Endodermal cell (in vitro differentiated cells): ENCODE data around the gene EYS. TPM values are rescaled to one million over a fixed set of nuclear protein-coding genes. Genes with fewer than 3 reads are reported as not detected.
"Not testable (repeated sequence)": the region's sequence is repeated elsewhere in the genome, so short reads cannot be mapped to it uniquely, and the experiment has no call there.

Experiments used
- DNase-seq: peaks from one replicate; pipeline ENCODE4 v3.0.0-alpha.2; 2017
- H3K27ac ChIP-seq: 2 replicates; pipeline ENCODE4 v1.5.1; 2013; ENCODE audit warnings: mild to moderate bottlenecking, low read depth, low read length, moderate library complexity
- H3K27me3 ChIP-seq: 2 replicates; pipeline ENCODE4 v1.6.1; 2013; ENCODE audit warnings: mild to moderate bottlenecking, low read length, moderate library complexity; ENCODE audit not compliant: insufficient read depth, control insufficient read depth, poor library complexity, severe bottlenecking
- H3K36me3 ChIP-seq: 2 replicates; pipeline ENCODE4 v1.7.0; 2013; ENCODE audit warnings: mild to moderate bottlenecking, low read length, moderate library complexity; ENCODE audit not compliant: control insufficient read depth, insufficient read depth
- H3K4me1 ChIP-seq: one replicate; pipeline ENCODE4 v1.7.0; 2013; ENCODE audit warnings: low read length; ENCODE audit not compliant: control insufficient read depth, insufficient read depth
- H3K4me3 ChIP-seq: 2 replicates; pipeline ENCODE4 v1.5.1; 2013; ENCODE audit warnings: mild to moderate bottlenecking, low read length, moderate library complexity
- H3K9ac ChIP-seq: 2 replicates; pipeline ENCODE4 v1.6.1; 2013; ENCODE audit warnings: mild to moderate bottlenecking, low read length, moderate library complexity; ENCODE audit not compliant: poor library complexity, severe bottlenecking; ENCODE audit errors: extremely low read depth
- H3K9me3 ChIP-seq: 2 replicates; pipeline ENCODE4 v1.6.1; 2013; ENCODE audit warnings: mild to moderate bottlenecking, low read length, moderate library complexity; ENCODE audit not compliant: control insufficient read depth
- H3K27ac Mint-ChIP-seq: 2 replicates; pipeline ENCODE4 v1.8.0; 2020; ENCODE audit warnings: mixed read lengths
- H3K27me3 Mint-ChIP-seq: 2 replicates; pipeline ENCODE4 v1.8.0; 2021; ENCODE audit warnings: mild to moderate bottlenecking, mixed read lengths; ENCODE audit not compliant: insufficient read depth
- H3K36me3 Mint-ChIP-seq: 2 replicates; pipeline ENCODE4 v1.8.0; 2020; ENCODE audit warnings: low read depth, mixed read lengths
- H3K4me1 Mint-ChIP-seq: 2 replicates; pipeline ENCODE4 v1.8.0; 2020; ENCODE audit warnings: mixed read lengths
- H3K4me3 Mint-ChIP-seq: 2 replicates; pipeline ENCODE4 v1.8.0; 2020; ENCODE audit warnings: mild to moderate bottlenecking, moderate library complexity, mixed read lengths
- H3K9me3 Mint-ChIP-seq: 2 replicates; pipeline ENCODE4 v1.8.0; 2020; ENCODE audit warnings: mild to moderate bottlenecking, mixed read lengths
- CTCF ChIP-seq: fragments of 200-600 bp; sonication (generic); conservative IDR thresholded peaks from 2 replicates; pipeline ENCODE4 v1.5.0; 2021; ENCODE audit warnings: antibody characterized with exemption, mild to moderate bottlenecking
- WGBS, 2 experiments: methylation state at CpG; one replicate each; pipeline versions ENCODE4 v1.1.5 to v1.1.7; 2013; ENCODE audit warnings: missing lambda C conversion rate in 2 of 2, mixed read lengths in 1 of 2; ENCODE audit not compliant: insufficient coverage in 1 of 2, insufficient read length in 1 of 2; 5-methylcytosine and 5-hydroxymethylcytosine counted together
- total RNA-seq, 2 donors: library from RNA; stranded (reverse); fragmentation: NEBNext Ultra II Directional in 1 of 2; extraction: Animal tissue kit (Norgen Biotek cat#: 25700) in 1 of 2; gene quantifications; 2 replicates in 1 of 2; 3 replicates in 1 of 2; pipeline ENCODE4 v1.2.1, GENCODE V29; 2021

The EYS gene
- total RNA-seq, 2 donors from 2014 or later = 0.31 to 0.70 TPM

DNA sequence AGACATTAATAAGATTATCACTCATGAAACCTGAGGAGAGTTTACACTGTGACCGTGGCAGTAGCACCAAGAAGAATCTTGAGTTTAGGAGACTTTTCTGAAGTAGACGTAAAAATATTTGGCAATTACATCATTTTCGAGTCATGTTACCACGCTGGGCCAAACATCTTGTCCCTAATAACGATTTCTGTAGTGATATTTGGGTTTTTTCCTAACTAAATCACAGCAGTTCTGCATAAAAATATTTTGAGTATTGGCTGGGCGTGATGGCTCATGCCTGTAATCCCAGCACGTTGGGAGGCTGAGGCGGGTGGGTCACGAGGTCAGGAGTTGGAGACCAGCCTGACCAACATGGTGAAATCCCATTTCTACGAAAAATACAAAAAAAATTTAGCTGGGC is 1809.1 kb downstream of the EYS start:
- H3K4me3 ChIP-seq = no peak overlapping the region
- no peak overlapping the region for H3K27ac ChIP-seq
- Mint-ChIP-seq H3K4me3 (no peak overlapping the region), H3K27me3 (no peaks in the 10 kb centered on the region), H3K9me3 (no peaks in the 10 kb centered on the region), H3K36me3 (no peaks in the 10 kb centered on the region), H3K4me1 (peaks cover 9% of the 10 kb centered on the region), H3K27ac (no peak overlapping the region)
- DNase-seq = no peak
- no peaks in the 10 kb centered on the region for H3K27me3 ChIP-seq
- WGBS, 2 experiments = 91 to 94% methylated on average over 8 to 10 of the region's 10 CpGs
- no peak for TF ChIP-seq CTCF
- H3K9me3 ChIP-seq = no peaks in the 10 kb centered on the region
- no peak overlapping the region for H3K9ac ChIP-seq
- no peaks in the 10 kb centered on the region for H3K36me3 ChIP-seq
- peaks cover 4% of the 10 kb centered on the region for H3K4me1 ChIP-seq

DNA sequence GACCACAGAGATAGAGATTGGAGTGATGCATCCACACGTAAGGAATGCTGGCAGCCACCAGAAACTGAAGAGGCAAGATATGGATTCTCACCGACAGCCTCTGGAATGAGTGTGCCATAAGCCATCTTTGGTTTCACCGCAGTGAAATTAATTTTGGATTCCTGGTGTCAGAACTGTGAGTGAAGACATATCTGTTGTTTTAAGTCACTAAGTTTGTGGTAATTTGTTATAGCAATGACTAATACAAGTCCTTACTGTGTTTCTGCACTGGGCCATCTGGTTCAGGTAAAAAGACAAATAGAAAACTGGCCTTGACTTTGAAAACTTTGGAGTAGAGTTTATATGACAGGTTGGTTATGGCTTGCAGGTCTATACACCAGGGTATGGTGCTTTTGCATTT is 1809.6 kb downstream of the EYS start:
- no peak overlapping the region for H3K27ac ChIP-seq
- Mint-ChIP-seq H3K27me3 (no peaks in the 10 kb centered on the region), H3K4me1 (peaks cover 9% of the 10 kb centered on the region), H3K36me3 (no peaks in the 10 kb centered on the region), H3K9me3 (no peaks in the 10 kb centered on the region), H3K4me3 (no peak overlapping the region), H3K27ac (no peak overlapping the region)
- H3K9ac ChIP-seq = no peak overlapping the region
- no peaks in the 10 kb centered on the region for H3K27me3 ChIP-seq
- no peak overlapping the region for H3K4me3 ChIP-seq
- H3K4me1 ChIP-seq = peaks cover 4% of the 10 kb centered on the region
- no peaks in the 10 kb centered on the region for H3K36me3 ChIP-seq
- no peak for DNase-seq
- WGBS, 2 experiments = 84 to 88% methylated on average over 2 to 3 of the region's 3 CpGs
- TF ChIP-seq CTCF = no peak
- no peaks in the 10 kb centered on the region for H3K9me3 ChIP-seq

GRCh38 chr6:63888416-63888815 is 1818.6 kb downstream of the EYS start:
- Mint-ChIP-seq H3K36me3 (no peaks in the 10 kb centered on the region), H3K4me1 (no peaks in the 10 kb centered on the region), H3K27me3 (peaks cover 2% of the 10 kb centered on the region), H3K9me3 (peaks cover 3% of the 10 kb centered on the region), H3K4me3 (no peak overlapping the region), H3K27ac (no peak overlapping the region)
- WGBS, 2 experiments = 81 to 98% methylated on average over 4 to 5 of the region's 5 CpGs
- Histone ChIP-seq H3K4me1 (no peaks in the 10 kb centered on the region), H3K36me3 (no peaks in the 10 kb centered on the region), H3K4me3 (no peak overlapping the region), H3K27ac (no peak overlapping the region), H3K9me3 (no peaks in the 10 kb centered on the region), H3K27me3 (no peaks in the 10 kb centered on the region), H3K9ac (no peak overlapping the region)
- TF ChIP-seq CTCF = no peak
- no peak for DNase-seq

DNA sequence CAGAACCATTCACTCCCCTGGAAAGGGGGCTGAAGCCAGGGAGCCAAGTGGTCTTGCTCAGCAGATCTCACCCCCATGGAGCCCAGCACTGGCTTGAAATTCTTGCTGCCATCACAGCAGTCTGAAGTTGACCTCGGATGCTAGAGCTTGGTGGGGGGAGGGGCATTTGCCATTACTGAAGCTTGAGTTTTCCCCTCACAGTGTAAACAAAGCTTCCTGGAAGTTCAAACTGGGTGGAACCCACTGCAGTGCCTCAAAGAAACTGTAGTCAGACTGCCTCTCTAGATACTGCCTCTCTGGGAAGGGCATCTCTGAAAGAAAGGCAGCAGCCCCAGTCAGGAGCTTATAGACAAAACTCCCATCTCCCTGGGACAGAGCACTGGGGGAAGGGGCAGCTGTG is 1819.2 kb downstream of the EYS start:
- WGBS, 2 experiments = 72% methylated on average over 1 of the region's 1 CpG; no CpG with 5 or more reads in 1 of the 2 experiments
- DNase-seq, H3K27ac ChIP-seq, H3K9me3 Mint-ChIP-seq, H3K9ac ChIP-seq, H3K36me3 Mint-ChIP-seq, H3K4me3 Mint-ChIP-seq, H3K27ac Mint-ChIP-seq, H3K36me3 ChIP-seq, H3K4me3 ChIP-seq, H3K27me3 ChIP-seq, H3K9me3 ChIP-seq, H3K4me1 Mint-ChIP-seq, H3K4me1 ChIP-seq, H3K27me3 Mint-ChIP-seq: not testable (repeated sequence)
